SU-DHL-6 (cell line): ENCODE results near the gene HOXC4.
A peak's percentile ranks its signal among the peaks of the same experiment; 100 is the strongest.

Source experiments
- H2AFZ ChIP-seq: fragments of 200-600 bp; sonication (generic); 2 replicates; pipeline ENCODE4 v1.6.1; 2014; ENCODE audit warnings: low read depth, mild to moderate bottlenecking, moderate library complexity, mixed read lengths, antibody characterized with exemption, low read length; ENCODE audit not compliant: severe bottlenecking
- H3F3A ChIP-seq: fragments of 200-600 bp; shearing (Covaris generic); 2 replicates; pipeline ENCODE4 v1.6.0; 2016; ENCODE audit warnings: antibody characterized with exemption, mild to moderate bottlenecking; ENCODE audit not compliant: insufficient read depth
- H3K27ac ChIP-seq: fragments of 200-600 bp; sonication (generic); 2 replicates; pipeline ENCODE4 v1.5.1; 2016; ENCODE audit warnings: low read depth, mild to moderate bottlenecking, low read length, moderate library complexity, mixed read lengths
- H3K27me3 ChIP-seq: fragments of 200-600 bp; sonication (generic), shearing (Covaris generic); 2 replicates; pipeline ENCODE4 v1.6.0; 2014; ENCODE audit warnings: mild to moderate bottlenecking, low read length
- H3K36me3 ChIP-seq: fragments of 200-600 bp; sonication (generic); 2 replicates; pipeline ENCODE4 v1.6.1; 2014; ENCODE audit warnings: mild to moderate bottlenecking, low read length, mixed read lengths
- H3K4me2 ChIP-seq: fragments of 300-600, 200-600 bp; shearing (Covaris generic), sonication (generic); 2 replicates; pipeline ENCODE4 v1.6.0; 2014; ENCODE audit warnings: low read length, low read depth, mild to moderate bottlenecking; ENCODE audit not compliant: poor library complexity, severe bottlenecking
- H3K4me3 ChIP-seq: fragments of 200-600 bp; sonication (generic); 2 replicates; pipeline ENCODE4 v1.5.1; 2014; ENCODE audit warnings: antibody characterized with exemption, low read length, mild to moderate bottlenecking, mixed read lengths; ENCODE audit not compliant: insufficient read depth, poor library complexity, severe bottlenecking
- H3K79me2 ChIP-seq: fragments of 200-600 bp; sonication (generic); 2 replicates; pipeline ENCODE4 v1.6.1; 2014; ENCODE audit warnings: mild to moderate bottlenecking, low read length, moderate library complexity; ENCODE audit not compliant: insufficient read depth
- H3K9ac ChIP-seq: fragments of 200-600 bp; sonication (generic); 2 replicates; pipeline ENCODE4 v1.7.0; 2014; ENCODE audit warnings: mild to moderate bottlenecking, low read length
- H3K9me2 ChIP-seq: fragments of 200-600 bp; sonication (generic); replicated peaks from 2 replicates; pipeline ENCODE4 v1.6.1; 2014; ENCODE audit warnings: low read length; ENCODE audit not compliant: insufficient read depth
- H3K9me3 ChIP-seq: fragments of 200-600 bp; sonication (generic); 2 replicates; pipeline ENCODE4 v1.6.1; 2014; ENCODE audit warnings: low read length, mixed read lengths; ENCODE audit not compliant: insufficient read depth
- H4K20me1 ChIP-seq: fragments of 200-600 bp; sonication (generic); 2 replicates; pipeline ENCODE4 v1.6.1; 2014; ENCODE audit warnings: low read depth, mild to moderate bottlenecking, antibody characterized with exemption, low read length, moderate library complexity, mixed read lengths
- CTCF ChIP-seq: fragments of 200-600 bp; sonication (generic); IDR thresholded peaks from one replicate; pipeline ENCODE4 v1.5.1; 2017; ENCODE audit warnings: antibody characterized with exemption, mild to moderate bottlenecking, low read length, moderate library complexity; ENCODE audit not compliant: insufficient read depth, poor library complexity, severe bottlenecking
- EZH2phosphoT487 ChIP-seq: fragments of 200-600 bp; sonication (generic), shearing (Covaris generic); conservative IDR thresholded peaks from 2 replicates; pipeline ENCODE4 v1.6.1; 2018; ENCODE audit warnings: mild to moderate bottlenecking, antibody characterized with exemption, low read length, moderate library complexity, mixed read lengths

HOXC4 gene

GRCh38 chr12:54004841-54005530 is 48.6 kb upstream of the HOXC4 start:
- no peak overlapping the region for H3K9ac ChIP-seq
- H3K4me3 ChIP-seq: no peak overlapping the region
- no peak overlapping the region for H3K4me2 ChIP-seq
- no peaks in the 10 kb centered on the region for H3K9me3 ChIP-seq
- no peak overlapping the region for H3K27ac ChIP-seq
- H4K20me1 ChIP-seq: no peaks in the 10 kb centered on the region
- no peaks in the 10 kb centered on the region for H3K79me2 ChIP-seq
- no peaks in the 10 kb centered on the region for H3K36me3 ChIP-seq
- no peaks in the 10 kb centered on the region for H3K9me2 ChIP-seq
- H2AFZ ChIP-seq: no peak overlapping the region
- H3K27me3 ChIP-seq: no peaks in the 10 kb centered on the region
- no peaks in the 10 kb centered on the region for H3F3A ChIP-seq
- TF ChIP-seq EZH2phosphoT487 (no peak), CTCF (no peak)

GRCh38 chr12:54005531-54005852 is 48.1 kb upstream of the HOXC4 start:
- no peaks in the 10 kb centered on the region for H4K20me1 ChIP-seq
- no peaks in the 10 kb centered on the region for H3K79me2 ChIP-seq
- H3K36me3 ChIP-seq: no peaks in the 10 kb centered on the region
- no peaks in the 10 kb centered on the region for H3F3A ChIP-seq
- H3K9me2 ChIP-seq: no peaks in the 10 kb centered on the region
- H3K27me3 ChIP-seq: no peaks in the 10 kb centered on the region
- H3K4me2 ChIP-seq: no peak overlapping the region
- no peak overlapping the region for H2AFZ ChIP-seq
- no peak for TF ChIP-seq CTCF
- TF ChIP-seq EZH2phosphoT487: no peak
- H3K9ac ChIP-seq: no peak overlapping the region
- no peaks in the 10 kb centered on the region for H3K9me3 ChIP-seq
- no peak overlapping the region for H3K27ac ChIP-seq
- no peak overlapping the region for H3K4me3 ChIP-seq

GRCh38 chr12:54005853-54006558 is 47.6 kb upstream of the HOXC4 start:
- H3K27me3 ChIP-seq: no peaks in the 10 kb centered on the region
- no peaks in the 10 kb centered on the region for H3F3A ChIP-seq
- H3K9me3 ChIP-seq: no peaks in the 10 kb centered on the region
- peak overlapping the region; percentile 49 for H3K9ac ChIP-seq
- H4K20me1 ChIP-seq: no peaks in the 10 kb centered on the region
- no peaks in the 10 kb centered on the region for H3K36me3 ChIP-seq
- H3K9me2 ChIP-seq: no peaks in the 10 kb centered on the region
- H3K79me2 ChIP-seq: no peaks in the 10 kb centered on the region
- no peak overlapping the region for H3K4me3 ChIP-seq
- H3K4me2 ChIP-seq: peak overlapping the region; percentile 62
- H2AFZ ChIP-seq: peak overlapping the region; percentile 92
- H3K27ac ChIP-seq: no peak overlapping the region
- TF ChIP-seq EZH2phosphoT487 (no peak), CTCF (peak; percentile 73)
